ENCODE results near the gene TBC1D22A.
A peak's percentile ranks its signal among the peaks of the same experiment; 100 is the strongest.

The TBC1D22A gene

GRCh38 chr22:47175151-47176025, 412.9 kb downstream of the TBC1D22A start:
- peak in 1 of 5 experiments; percentile 6 for DNase-seq

- DNase-seq, result no peak
Observed at GRCh38 chr22:47176026-47176389, 413.6 kb downstream of the TBC1D22A start.

- DNase-seq, result peak in 1 of 5 experiments; percentile 6
Observed at GRCh38 chr22:47176573-47177333, 414.3 kb downstream of the TBC1D22A start.

DNA sequence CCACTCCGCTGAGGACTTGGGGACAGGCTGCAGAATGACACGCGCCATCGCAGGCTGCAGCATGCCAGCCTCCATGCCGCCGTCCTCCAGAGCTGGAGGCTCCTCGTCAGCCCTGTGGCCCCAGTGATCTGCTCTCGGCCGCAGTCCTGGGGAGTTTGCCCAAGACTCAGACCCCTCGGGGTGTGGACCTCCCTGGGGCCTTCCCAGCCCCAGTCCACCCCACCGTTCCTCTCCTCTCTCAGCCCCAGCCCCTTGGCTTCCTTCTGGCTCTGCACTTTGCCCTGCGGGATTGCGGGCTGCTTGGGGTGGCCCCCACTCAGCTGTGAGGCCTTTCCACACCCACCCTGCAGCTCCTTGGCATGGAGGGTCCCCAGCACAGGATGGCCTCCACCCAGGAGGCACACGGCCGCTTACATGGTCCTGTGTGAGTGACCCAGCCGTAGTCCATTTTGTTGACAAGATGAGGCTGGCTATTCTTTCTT, 414.9 kb downstream of the TBC1D22A start:
- peak in 1 of 5 experiments; percentile 4 for DNase-seq

DNA sequence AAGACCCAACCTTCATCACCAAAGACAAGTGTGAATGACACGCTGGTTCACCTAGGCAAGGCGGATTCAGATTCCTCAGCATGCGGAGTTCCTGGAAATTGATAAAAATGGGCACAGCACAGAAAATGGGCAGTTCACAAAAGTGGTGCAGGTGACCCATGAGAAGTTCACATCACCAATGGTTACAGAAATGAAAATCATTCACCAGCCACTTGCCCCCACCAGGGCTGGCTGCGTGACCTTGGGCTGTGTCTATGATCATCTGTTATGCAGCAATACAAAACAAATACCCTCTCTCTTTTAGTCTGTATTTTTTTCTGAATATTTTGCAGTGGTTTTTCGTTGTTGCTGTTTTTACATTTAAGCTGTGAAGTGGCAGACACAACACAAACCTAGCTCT, 415.9 kb downstream of the TBC1D22A start:
- no peak for DNase-seq

DNA sequence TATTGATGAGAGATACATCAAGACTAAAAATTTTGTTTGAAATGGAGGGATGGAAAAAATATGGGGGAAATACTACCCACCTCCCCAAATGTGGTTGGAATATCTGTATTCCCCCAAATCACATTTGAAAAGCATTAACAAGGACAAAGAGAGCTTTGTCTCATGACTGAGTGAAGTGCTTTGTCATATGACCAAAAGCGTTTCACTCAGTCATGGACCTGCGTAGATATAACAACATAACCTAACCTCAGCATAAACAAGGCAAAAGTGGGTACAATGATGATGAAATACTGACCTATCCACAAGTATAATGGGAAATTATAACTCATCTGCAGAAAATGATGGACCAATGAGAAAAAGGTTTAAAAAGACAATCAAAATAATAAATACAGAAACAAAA, 418.3 kb downstream of the TBC1D22A start:
- no peak for DNase-seq

DNA sequence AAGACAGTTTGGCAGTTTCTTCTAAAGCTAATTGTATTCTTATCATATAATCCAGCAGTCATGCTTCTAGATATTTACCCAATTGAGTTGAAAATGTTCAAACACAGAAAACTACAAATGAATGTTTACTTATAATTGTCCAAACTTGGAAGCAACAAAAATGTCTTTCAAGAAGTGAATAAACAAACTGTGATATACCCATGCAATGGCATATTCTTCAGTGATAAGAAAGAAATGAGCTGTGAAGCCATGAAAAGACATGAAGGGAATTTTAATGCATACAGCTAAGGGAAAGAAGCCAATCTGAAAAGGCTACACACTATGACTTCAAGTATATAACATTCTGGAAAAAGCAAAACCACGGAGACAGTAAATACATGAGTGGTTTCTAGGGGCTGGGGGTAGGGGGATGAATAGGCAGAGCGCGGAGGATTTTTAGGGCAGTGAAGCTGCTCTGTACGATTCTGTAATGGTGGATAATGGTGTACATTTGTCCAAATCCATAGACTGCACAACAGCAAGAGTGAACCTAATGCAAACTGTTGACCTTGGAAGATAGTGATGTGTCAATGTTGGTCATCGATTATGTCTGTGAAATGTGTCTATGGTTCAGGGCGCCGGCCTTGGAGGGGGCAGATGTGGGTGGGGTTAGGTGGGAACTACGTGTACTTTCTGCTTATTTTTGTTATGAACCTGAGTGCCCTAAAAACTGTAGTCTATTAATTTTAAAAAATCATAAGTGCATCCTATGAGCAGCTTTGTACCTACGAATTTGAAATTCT, 424.9 kb downstream of the TBC1D22A start:
- DNase-seq, result no peak

DNA sequence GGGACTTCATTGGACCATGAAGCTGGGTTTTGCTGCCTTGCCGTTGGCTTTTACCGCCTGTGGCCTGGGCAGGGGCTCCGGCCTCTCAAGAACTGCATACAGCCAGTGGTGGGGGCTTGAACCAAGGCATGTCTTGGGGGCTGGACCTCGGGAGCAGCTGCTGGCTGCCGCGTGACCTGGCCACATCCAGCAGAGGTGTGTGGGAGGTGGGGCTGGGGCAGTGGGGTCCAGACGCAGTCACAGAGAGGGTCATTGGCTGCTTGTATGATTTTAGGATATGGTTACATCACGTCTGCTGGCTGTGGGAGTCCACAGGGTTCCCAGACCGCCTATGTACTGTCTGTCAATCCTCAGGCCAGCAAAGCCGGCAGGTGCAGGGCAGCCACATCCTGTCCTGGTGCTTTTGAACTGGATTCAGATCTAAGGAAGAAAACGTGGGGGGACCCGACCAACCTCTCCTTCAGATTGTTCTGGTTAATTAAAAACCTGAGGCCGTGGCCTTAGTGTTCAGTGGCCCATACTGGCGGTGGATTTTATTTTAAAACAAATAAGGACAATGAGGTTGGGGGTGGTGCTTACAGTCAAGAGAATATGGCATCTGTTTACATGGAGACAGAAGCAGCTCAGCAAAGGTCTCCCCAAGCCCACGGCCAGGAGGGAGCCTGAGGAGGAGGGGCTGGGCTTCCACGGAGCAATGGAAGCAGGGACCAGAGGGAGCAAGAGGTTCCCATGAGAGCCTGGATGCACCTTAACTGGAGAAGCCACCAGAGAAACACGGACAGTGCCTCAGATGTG, 426.0 kb downstream of the TBC1D22A start:
- DNase-seq, result no peak

- DNase-seq, result no peak
Observed at GRCh38 chr22:47189056-47189916, 426.8 kb downstream of the TBC1D22A start.

- DNase-seq, result no peak
Observed at GRCh38 chr22:47190276-47190956, 428.0 kb downstream of the TBC1D22A start.

GRCh38 chr22:47190957-47191670, 428.7 kb downstream of the TBC1D22A start:
- no peak for DNase-seq

- DNase-seq, result no peak
Observed at GRCh38 chr22:47191671-47192650, 429.5 kb downstream of the TBC1D22A start.

- peak in 1 of 5 experiments; percentile 19 for DNase-seq
Observed at GRCh38 chr22:47192651-47193437, 430.4 kb downstream of the TBC1D22A start.

DNA sequence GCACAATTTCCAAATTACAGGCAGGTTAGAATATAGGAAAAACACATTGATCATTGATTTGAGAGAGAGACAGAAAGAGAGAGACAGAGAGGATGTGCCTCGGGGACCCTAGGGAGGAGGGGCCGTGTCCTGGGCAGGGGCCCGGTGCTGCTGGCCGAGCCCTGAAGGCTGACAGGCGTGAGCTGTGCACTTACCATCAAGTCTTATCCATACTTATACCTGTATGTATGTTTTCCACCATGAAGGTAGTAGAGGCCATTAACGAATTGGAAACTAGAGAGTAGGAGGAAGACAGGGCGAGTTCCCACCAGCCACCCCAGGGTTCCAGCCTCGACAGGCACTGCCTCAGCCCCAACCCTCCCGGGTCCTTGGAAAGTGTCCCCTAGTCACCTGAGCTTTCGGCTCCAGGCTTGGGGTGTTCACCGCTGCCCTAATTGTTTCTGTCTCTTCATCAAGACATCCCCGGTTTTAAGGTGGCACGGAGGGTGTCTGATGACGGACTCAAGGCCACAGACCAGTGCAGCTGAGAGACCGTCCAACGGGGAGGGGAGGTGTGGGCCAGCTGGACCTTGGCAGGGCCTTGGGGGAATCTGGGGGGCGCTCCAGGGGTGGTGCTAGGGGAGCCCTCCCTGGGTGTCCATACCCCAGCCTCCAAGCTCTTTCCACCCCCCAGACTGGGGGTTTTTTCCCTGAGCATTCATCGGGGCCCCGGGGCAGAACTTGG, 431.3 kb downstream of the TBC1D22A start:
- DNase-seq, result no peak

- no peak for DNase-seq
Observed at GRCh38 chr22:47194476-47195155, 432.2 kb downstream of the TBC1D22A start.

GRCh38 chr22:47195156-47195483, 432.7 kb downstream of the TBC1D22A start:
- no peak for DNase-seq

Data from T-helper 2 cell (primary cell).